Renal cortex interstitium (tissue), 11 donors: ENCODE results near the gene SCIMP. TPM values are rescaled to one million over a fixed set of nuclear protein-coding genes. Genes with fewer than 3 reads are reported as not detected.
"Not testable (repeated sequence)": the region's sequence is repeated elsewhere in the genome, so short reads cannot be mapped to it uniquely, and the experiment has no call there.

ENCODE experiments used
- DNase-seq, 11 donors: peaks; one replicate each; pipeline ENCODE4 v3.0.0-alpha.2; 2013; ENCODE audit warnings: low read depth in 9 of 11, low spot score in 4 of 11; ENCODE audit errors: extremely low read depth in 1 of 11
- polyA plus RNA-seq, 3 donors: library from polyadenylated mRNA; unstranded; fragments of 120-200 nt; gene quantifications; one replicate each; pipeline ENCODE4 v1.2.1, GENCODE V29; 2013; ENCODE audit not compliant: insufficient read length in 3 of 3

SCIMP gene
- polyA plus RNA-seq, 3 donors, result 1.1 to 2.8 (median 1.3) TPM

DNA sequence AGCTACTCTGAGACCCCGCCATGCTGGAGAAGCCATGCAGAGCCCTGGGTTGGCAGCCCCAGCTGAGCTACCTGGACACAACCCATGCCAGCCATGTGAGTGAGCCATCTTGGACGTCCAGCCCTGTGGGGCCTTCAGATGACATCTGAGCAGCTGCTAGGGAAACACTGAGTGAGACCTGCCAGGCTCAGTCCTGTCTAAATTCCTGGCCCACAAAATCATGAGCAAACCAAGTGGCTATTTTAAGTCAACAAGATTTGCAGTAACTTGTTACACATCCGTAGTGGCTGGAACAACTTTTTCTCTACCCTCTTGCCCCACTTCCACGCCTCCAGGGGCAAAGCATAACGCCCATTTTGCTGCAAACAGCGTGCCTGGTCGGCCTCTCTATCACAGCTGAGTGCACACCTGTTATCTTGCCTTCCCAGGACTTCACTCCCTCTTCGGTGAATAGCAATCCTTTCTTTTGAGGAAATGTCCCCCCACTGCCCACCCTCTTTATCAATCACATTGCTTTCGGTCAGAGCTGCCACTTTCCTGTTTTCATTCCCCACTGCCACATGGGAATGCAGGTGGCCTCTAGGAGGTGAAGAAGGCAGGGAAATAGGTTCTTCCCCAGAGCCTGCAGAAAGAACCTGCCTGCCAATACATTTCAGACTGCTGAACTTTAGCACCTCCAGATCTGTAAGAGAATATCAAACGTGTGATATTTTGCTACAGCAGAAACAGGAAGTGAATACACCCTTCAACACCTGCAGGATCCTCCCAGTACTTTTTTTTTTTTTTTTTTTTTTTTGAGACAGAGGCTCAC, 7.4 kb upstream of the SCIMP start:
- no peak for DNase-seq

DNA sequence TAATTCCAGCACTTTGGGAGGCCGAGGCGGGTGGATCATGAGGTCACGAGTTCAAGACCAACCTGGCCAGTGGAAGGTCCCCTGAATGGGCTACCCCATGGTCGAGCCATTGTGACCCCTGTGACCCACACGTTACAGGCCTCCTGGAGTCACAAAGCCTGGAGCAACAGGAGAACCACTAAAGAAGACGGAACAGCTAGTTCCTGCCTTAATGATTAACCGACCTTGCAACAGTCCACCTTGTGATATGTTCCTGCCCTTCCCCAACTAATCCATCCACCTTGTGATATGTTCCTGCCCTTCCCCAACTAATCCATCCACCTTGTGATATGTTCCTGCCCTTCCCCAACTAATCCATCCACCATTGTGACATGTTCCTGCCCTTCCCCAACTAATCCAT, 5.1 kb upstream of the SCIMP start:
- not testable (repeated sequence) for DNase-seq

DNA sequence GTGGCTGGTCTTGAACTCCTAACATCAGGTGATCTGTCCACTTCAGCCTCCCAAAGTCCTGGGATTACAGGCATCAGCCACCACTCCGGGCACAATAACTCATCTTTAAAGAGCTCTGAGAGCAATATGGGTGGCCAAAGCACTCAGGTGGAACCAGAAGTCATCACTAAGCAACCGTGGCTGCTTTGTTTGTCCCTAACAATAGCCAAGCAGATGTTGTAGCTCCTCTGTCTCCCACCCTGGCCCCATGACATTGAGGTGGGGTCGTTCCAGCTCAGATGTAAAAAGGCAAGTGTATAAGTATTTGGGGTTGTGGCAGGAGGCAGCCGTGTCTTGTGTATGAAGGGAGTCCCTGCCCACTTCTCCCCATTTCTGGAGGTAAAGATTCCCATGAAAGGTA, 3.7 kb upstream of the SCIMP start:
- no peak for DNase-seq

DNA sequence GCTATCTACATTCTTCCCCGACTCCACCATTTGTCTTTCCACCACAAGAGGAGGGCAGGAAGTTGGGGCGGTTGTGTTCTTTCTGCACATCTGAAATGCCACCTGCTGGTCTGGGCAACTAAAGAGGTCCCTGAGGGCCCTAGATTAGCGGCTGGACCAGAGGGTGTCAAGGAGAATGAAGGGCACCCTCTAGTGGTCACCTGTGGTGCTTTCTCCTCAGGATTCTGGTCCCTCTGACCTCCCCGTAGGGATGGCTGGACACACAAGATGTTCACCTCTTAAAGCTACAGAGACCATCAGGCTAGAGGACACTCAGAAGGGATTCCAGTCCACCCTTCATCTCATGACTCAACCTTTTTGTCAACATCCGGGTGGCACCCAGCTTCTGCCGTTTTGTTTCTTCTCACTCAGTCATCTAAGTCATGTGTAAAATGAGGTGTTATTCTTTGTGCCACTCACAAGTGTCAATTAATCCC, 2.9 kb upstream of the SCIMP start:
- DNase-seq, result peak in 5 of 11 donors; percentile 12 to 24 (median 17)

DNA sequence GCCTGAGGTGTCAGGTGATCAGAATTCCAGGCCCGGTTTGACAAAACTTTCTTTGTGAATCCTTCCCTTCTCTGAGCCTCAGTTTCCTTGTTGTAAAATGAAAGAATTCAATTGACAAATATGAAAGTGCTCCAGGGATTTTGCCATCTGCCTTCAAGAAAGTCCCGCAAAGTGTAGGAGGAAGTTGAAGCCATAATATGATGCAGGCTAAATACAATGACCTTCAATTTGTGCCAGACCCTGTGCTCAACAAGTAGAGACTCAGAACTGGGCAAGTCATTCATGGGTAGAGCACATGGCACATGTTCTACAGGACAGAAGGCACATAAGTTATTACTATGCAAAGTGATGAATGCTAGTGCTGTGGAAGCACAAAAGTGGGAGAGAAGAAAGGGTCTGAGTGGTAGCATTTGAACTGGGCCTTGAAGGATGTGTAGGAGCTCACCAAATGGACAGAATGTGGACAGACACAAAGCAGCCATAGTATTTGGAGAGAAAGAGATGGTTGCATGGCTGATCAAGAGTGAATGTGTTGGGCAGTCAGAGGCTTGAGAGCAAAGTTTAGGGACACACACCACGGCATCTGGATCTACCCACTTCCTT, 2.4 kb upstream of the SCIMP start:
- DNase-seq, result no peak

GRCh38 chr17:5233492-5233891, 1.2 kb downstream of the SCIMP start:
- not testable (repeated sequence) for DNase-seq

DNA sequence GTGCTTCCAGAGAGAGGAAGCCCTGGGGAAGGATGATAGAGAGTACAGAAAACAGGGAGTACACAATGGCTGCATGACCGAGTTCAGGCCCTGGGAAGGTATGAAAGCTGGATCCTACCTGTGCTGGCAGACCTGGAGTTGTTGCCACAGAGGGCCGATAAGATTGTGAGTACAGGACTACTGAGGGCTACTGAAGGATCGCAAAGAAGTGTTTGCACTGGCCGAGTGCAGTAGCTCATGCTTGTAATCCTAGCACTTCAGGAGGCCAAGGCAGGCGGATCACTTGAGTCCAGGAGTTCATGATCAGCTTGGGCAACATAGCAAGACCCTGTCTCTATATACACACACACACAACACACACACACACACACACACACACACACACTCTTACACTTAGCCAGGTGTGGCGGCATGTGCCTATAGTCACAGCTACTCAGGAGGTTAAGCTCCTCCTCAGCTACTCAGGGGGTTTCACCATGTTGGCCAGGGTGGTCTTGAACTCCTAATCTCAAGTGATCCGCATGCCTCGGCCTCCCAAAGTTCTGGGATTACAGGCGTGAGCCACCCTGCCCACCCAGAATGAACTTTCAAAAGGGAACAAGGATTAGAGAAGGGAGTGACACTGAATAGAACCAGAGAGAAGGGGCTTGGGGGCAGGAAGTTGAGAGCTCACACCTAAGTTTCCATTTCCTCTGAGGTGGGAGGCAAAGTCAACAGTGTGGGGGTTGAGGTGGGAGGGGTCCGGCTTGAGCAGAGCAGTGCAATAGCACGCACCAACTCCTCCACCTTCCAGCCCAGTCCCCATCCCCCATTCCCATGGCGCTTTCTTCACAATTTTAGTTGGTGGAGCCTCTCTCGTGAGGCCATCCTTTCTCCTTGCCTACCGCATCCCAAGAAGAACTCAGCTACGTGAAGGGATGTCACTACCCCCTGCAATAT, 7.5 kb downstream of the SCIMP start:
- no peak for DNase-seq

DNA sequence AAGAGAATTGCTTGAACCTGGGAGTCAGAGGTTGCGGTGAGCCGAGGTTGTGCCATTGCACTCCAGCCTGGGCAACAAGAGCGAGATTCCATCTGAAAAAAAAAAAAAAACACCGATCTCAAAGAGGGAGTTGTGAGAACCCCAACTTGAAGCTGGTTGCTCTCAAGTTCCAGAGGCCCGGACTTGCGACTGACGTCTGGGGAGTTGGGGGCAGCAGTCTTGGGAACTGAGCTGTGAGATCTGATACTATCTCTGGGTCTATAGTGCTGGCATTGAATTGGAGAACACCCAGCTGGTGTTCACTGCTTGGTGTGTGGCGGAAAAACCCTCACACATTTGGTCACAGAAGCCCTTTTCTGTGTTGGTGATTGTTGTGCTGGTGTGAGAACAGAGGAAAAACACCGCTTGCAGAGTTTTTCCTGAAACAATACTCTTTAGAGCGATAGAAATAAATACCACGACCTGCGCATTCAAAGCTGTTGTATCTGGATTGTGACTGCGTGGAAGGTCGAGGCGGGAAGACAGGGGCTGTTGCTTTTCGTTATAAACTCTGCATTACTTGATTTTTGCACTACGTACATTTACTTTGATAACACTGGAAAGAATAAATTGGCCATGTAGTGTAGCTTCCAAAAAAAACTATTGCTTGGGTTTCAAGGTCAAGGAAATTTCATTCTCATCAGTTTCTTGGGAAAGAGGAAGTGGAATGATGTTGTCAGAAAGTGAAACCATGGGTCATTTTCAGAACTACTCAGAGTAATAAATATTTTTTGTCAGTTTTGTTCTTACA, 8.8 kb downstream of the SCIMP start:
- DNase-seq, result peak in 2 of 11 donors; percentile 7 to 14

- DNase-seq, result not testable (repeated sequence)
Measured at GRCh38 chr17:5221912-5222311, 12.7 kb downstream of the SCIMP start.

DNA sequence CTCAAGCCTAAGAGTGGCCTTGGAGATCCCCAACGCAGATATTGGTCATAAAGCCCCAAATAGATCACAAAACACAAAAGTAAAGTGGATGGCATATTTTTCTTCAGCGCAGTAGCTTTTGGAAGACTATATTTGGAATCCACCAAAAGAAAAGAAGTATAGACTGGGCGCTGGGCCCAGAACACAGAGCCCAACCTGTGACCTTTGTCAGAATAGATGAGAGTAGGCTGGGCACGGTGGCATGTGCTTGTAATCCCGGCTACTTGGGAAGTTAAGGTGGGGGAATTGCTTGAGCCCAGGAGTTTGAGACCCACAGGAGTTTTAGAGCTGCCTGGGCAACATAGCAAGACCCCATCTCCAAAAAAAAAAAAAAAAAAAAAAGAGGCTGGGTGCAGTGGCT, 14.6 kb downstream of the SCIMP start:
- no peak for DNase-seq

DNA sequence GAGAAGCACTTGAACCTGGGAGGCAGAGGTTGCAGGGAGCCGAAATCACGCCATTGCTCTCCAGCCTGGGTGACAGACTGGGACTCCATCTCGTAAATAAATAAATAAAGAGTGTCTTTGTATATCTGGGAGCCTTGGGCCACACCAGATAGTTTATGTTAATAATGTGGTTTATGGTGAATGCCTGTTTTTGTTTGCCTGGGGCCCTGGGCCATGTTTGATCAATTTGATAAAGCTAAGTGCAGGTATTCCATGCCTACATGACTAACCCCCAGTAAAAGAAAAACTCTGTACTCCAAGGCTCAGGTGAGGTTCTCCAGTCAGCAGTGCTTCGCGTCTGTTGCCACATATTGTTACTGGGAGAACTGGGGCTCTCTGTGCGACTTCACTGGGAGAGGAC, 15.1 kb downstream of the SCIMP start:
- DNase-seq, result no peak

- DNase-seq, result not testable (repeated sequence)
Measured at GRCh38 chr17:5217562-5217961, 17.1 kb downstream of the SCIMP start.

- DNase-seq, result no peak
Measured at GRCh38 chr17:5211458-5211857, 23.2 kb downstream of the SCIMP start.

GRCh38 chr17:5210614-5211252, 23.9 kb downstream of the SCIMP start:
- no peak for DNase-seq

GRCh38 chr17:5210091-5210490, 24.6 kb downstream of the SCIMP start:
- no peak for DNase-seq

DNA sequence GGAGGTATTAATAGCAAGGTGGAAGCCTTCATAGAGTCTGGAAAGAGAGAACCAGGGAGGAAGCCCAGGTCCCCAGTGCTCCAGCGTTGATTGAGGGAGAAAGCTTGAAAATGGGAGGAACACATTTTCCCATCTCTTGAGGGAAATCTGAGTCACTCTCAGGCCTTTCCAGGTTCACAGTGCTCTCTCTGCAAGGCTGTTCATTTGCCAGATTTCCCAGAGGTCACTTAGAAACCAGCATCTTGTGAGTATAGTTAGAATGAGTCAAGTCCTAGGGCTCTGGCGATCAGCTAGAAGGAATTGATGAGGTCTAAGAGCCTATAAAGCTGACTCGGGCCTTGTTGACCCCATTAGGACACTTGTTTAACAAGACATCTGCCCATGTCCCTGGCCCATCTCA, 25.3 kb downstream of the SCIMP start:
- no peak for DNase-seq

GRCh38 chr17:5203908-5204294, 30.8 kb downstream of the SCIMP start:
- no peak for DNase-seq

DNA sequence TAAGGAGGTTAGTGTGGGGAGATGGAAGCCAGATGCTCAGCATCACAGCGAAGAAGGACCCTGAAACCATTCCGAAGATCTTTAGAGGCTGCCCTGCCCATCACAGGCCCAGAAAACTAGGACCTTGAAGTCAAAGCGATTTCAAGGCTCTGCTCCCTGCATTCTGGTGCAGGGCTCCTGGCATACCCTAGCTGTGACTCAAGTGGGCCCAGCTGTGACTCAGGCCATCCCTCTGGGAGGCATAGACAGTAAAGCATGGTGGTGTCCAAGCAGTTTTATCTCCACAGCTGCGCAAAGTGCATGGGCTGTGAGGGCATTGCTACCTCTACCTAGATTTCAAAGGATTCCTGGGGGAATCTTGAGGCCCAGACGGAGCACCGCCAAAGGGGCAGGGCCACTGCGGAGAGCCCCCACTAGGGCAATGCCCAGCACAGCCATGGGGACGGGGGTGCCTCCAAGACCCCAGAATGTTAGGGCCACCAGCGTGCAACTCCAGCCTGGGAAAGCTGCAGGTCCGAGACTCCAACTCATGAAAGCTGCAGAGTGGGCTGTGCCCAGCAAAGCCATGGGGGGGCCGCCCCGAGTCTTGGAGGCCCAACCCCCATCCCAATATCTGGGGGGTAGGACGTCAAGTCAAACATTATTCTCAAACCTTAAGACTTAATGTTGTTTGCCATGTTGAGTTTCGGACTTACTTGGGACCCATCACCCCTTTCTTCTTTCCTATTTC, 31.3 kb downstream of the SCIMP start:
- DNase-seq, result no peak
